GM18499 (cell line): ENCODE data around the gene LCE3C.
"Not testable (repeated sequence)": the region's sequence is repeated elsewhere in the genome, so short reads cannot be mapped to it uniquely, and the experiment has no call there.

Experiments
- ATAC-seq: cut with Tn5 transposase; IDR thresholded peaks from one replicate; pipeline ENCODE4 v1.9.1; 2021; ENCODE audit warnings: moderate number of reproducible peaks; ENCODE audit not compliant: insufficient read depth, unreplicated experiment

Gene LCE3C

GRCh38 chr1:152599934-152600333 is at the start of gene LCE3C:
Gene LCE3C, plus strand, starts transcription at chr1:152600234. Its CDS starts 498 bp downstream, at chr1:152600732.
- no peak for ATAC-seq

- ATAC-seq, result no peak
Observed at GRCh38 chr1:152565115-152565514, 34.9 kb upstream of the LCE3C start.

- no peak for ATAC-seq
Observed at GRCh38 chr1:152565535-152566215, 34.4 kb upstream of the LCE3C start.

GRCh38 chr1:152566681-152567080 is 33.4 kb upstream of the LCE3C start, which contains the start of gene LCE3E:
Gene LCE3E, minus strand, starts transcription at chr1:152566780. Its CDS starts 572 bp downstream, at chr1:152566208.
- no peak for ATAC-seq

- ATAC-seq, result no peak
Observed at GRCh38 chr1:152577168-152577567, 22.9 kb upstream of the LCE3C start.

GRCh38 chr1:152579526-152579925 is 20.5 kb upstream of the LCE3C start:
- not testable (repeated sequence) for ATAC-seq

GRCh38 chr1:152580433-152580832 is 19.6 kb upstream of the LCE3C start, which contains the start of gene LCE3D:
Gene LCE3D, minus strand, starts transcription at chr1:152580516. Its CDS starts 580 bp downstream, at chr1:152579936.
- ATAC-seq, result no peak

- no peak for ATAC-seq
Observed at GRCh38 chr1:152582647-152583046, 17.4 kb upstream of the LCE3C start.

- ATAC-seq, result no peak
Observed at GRCh38 chr1:152585586-152585985, 14.4 kb upstream of the LCE3C start.

- no peak for ATAC-seq
Observed at GRCh38 chr1:152596986-152597385, 3.0 kb upstream of the LCE3C start.

GRCh38 chr1:152613511-152613910 is 13.5 kb downstream of the LCE3C start, which contains the start of gene LCE3B:
Gene LCE3B, plus strand, starts transcription at chr1:152613811. Its CDS starts 0 bp downstream, at chr1:152613811.
- no peak for ATAC-seq

GRCh38 chr1:152621993-152622392 is 22.0 kb downstream of the LCE3C start:
- no peak for ATAC-seq

GRCh38 chr1:152622803-152623202 is 22.8 kb downstream of the LCE3C start, which contains the start of gene LCE3A:
Gene LCE3A, minus strand, starts transcription at chr1:152623103. Its CDS starts 0 bp downstream, at chr1:152623103.
- ATAC-seq, result no peak

- no peak for ATAC-seq
Observed at GRCh38 chr1:152623203-152623844, 23.3 kb downstream of the LCE3C start.

- no peak for ATAC-seq
Observed at GRCh38 chr1:152626744-152627143, 26.7 kb downstream of the LCE3C start.

GRCh38 chr1:152630596-152630995 is 30.6 kb downstream of the LCE3C start:
- ATAC-seq, result no peak

- no peak for ATAC-seq
Observed at GRCh38 chr1:152640351-152640750, 40.3 kb downstream of the LCE3C start.

- no peak for ATAC-seq
Observed at GRCh38 chr1:152643945-152644344, 43.9 kb downstream of the LCE3C start.

- no peak for ATAC-seq
Observed at GRCh38 chr1:152645146-152645545, 45.1 kb downstream of the LCE3C start.

- ATAC-seq, result no peak
Observed at GRCh38 chr1:152646656-152647055, 46.6 kb downstream of the LCE3C start.
